H1 (cell line): ENCODE measurements around the gene KBTBD13. TPM values are rescaled to one million over a fixed set of nuclear protein-coding genes. Genes with fewer than 3 reads are reported as not detected.
"Not testable (repeated sequence)": the region's sequence is repeated elsewhere in the genome, so short reads cannot be mapped to it uniquely, and the experiment has no call there.

ENCODE experiments used
- CTCF ChIA-PET: fragments of 300-600 bp; sonication (Branson Sonifier 250); formaldehyde crosslinking; loops from one replicate; lab custom pipeline; 2021; ENCODE audit not compliant: partially characterized antibody; lab: Charles Lee
- POLR2A ChIA-PET: fragments of 300-600 bp; sonication (Branson Sonifier 250); formaldehyde crosslinking; loops from one replicate; lab custom pipeline; 2021; ENCODE audit warnings: inconsistent platforms; ENCODE audit not compliant: partially characterized antibody; lab: Charles Lee
- DNase-seq, 2 experiments: peaks; one replicate each; pipeline versions ENCODE4 v3.0.0 to v3.0.0-alpha.2; 2010 to 2022; ENCODE audit warnings: low spot score in 2 of 2, low read depth in 1 of 2, mixed read lengths in 1 of 2
- FAIRE-seq: peaks from 2 replicates; lab custom pipeline; 2011; peaks lifted over from hg19 to GRCh38; lab: Jason Lieb, UNC
- H2AFZ ChIP-seq: 2 replicates; pipeline ENCODE4 v1.8.1; 2012; ENCODE audit warnings: low read length, inconsistent platforms
- H2AK5ac ChIP-seq: 2 replicates; pipeline ENCODE4 v1.6.1; 2013; ENCODE audit warnings: low read depth, low read length
- H2BK120ac ChIP-seq: replicated peaks from 2 replicates; pipeline ENCODE3; 2013; ENCODE audit warnings: low read depth, low read length, inconsistent platforms
- H2BK12ac ChIP-seq: 2 replicates; pipeline ENCODE4 v1.6.1; 2013; ENCODE audit warnings: low read depth, low read length
- H2BK15ac ChIP-seq: 2 replicates; pipeline ENCODE4 v1.6.1; 2013; ENCODE audit warnings: low read length
- H2BK20ac ChIP-seq: 2 replicates; pipeline ENCODE4 v1.6.1; 2013; ENCODE audit warnings: low read length
- H2BK5ac ChIP-seq: 2 replicates; pipeline ENCODE4 v1.6.1; 2013; ENCODE audit warnings: low read depth, low read length
- H3K14ac ChIP-seq: 2 replicates; pipeline ENCODE4 v1.6.1; 2013; ENCODE audit warnings: inconsistent platforms; ENCODE audit not compliant: insufficient read length
- H3K18ac ChIP-seq: 2 replicates; pipeline ENCODE4 v1.6.1; 2013; ENCODE audit warnings: low read length; ENCODE audit errors: extremely low read depth
- H3K23ac ChIP-seq: 2 replicates; pipeline ENCODE4 v1.6.1; 2013; ENCODE audit warnings: inconsistent platforms; ENCODE audit not compliant: insufficient read length
- H3K23me2 ChIP-seq: 2 replicates; pipeline ENCODE4 v1.6.1; 2013; ENCODE audit warnings: low read depth, low read length
- H3K27ac ChIP-seq: 2 replicates; pipeline ENCODE4 v1.6.1; 2011; ENCODE audit warnings: low read depth, low read length, inconsistent platforms
- H3K27me3 ChIP-seq, 4 experiments: replicated peaks in 1 of 4; 1 replicate in 1 of 4; 2 replicates in 3 of 4; pipeline versions ENCODE4 v1.6.1 to v1.8.1; 2011 to 2013; ENCODE audit warnings: low read length in 3 of 4, mild to moderate bottlenecking in 3 of 4, inconsistent platforms in 2 of 4, mixed read lengths in 2 of 4, moderate library complexity in 1 of 4; ENCODE audit not compliant: control insufficient read depth in 3 of 4, insufficient read depth in 3 of 4; ENCODE audit errors: extremely low read depth in 1 of 4
- H3K36me3 ChIP-seq, 4 experiments: 2 replicates each; pipeline versions ENCODE4 v1.6.1 to v1.8.1; 2011 to 2013; ENCODE audit warnings: mild to moderate bottlenecking in 4 of 4, low read length in 3 of 4, moderate library complexity in 2 of 4, control low read depth in 1 of 4, inconsistent platforms in 1 of 4; ENCODE audit not compliant: insufficient read depth in 4 of 4, control insufficient read depth in 2 of 4
- H3K4ac ChIP-seq: replicated peaks from 2 replicates; pipeline ENCODE3; 2013; ENCODE audit warnings: low read length, low read depth, mixed read lengths, inconsistent platforms; ENCODE audit not compliant: insufficient read length
- H3K4me1 ChIP-seq, 4 experiments: replicated peaks in 1 of 4; 1 replicate in 1 of 4; 2 replicates in 3 of 4; pipeline versions ENCODE4 v1.6.1 to v1.8.1; 2011 to 2013; ENCODE audit warnings: low read length in 3 of 4, inconsistent platforms in 2 of 4, mixed read lengths in 1 of 4; ENCODE audit not compliant: insufficient read depth in 4 of 4, control insufficient read depth in 3 of 4
- H3K4me2 ChIP-seq, 2 experiments: 2 replicates each; pipeline versions ENCODE4 v1.6.1 to v1.8.1; 2011 to 2013; ENCODE audit warnings: low read depth in 2 of 2, low read length in 2 of 2, control low read depth in 1 of 2, inconsistent platforms in 1 of 2, mild to moderate bottlenecking in 1 of 2; ENCODE audit not compliant: insufficient read depth in 1 of 2
- H3K4me3 ChIP-seq, 4 experiments: fragments of 200-600, 300-600 bp in 1 of 4; sonication (generic), shearing (Covaris generic), sonication (Bioruptor Twin) in 1 of 4; 2 replicates each; pipeline versions ENCODE4 v1.5.1 to v1.8.1; 2011 to 2016; ENCODE audit warnings: low read length in 4 of 4, low read depth in 3 of 4, control low read depth in 2 of 4, inconsistent platforms in 2 of 4, mild to moderate bottlenecking in 2 of 4, mixed read lengths in 1 of 4, moderate library complexity in 1 of 4; ENCODE audit not compliant: insufficient read depth in 2 of 4; ENCODE audit errors: extremely low read depth in 1 of 4
- H3K56ac ChIP-seq: replicated peaks from 2 replicates; pipeline ENCODE3; 2013; ENCODE audit warnings: low read depth, mild to moderate bottlenecking, mixed read lengths, low read length, inconsistent platforms; ENCODE audit not compliant: insufficient read length
- H3K79me1 ChIP-seq: 2 replicates; pipeline ENCODE4 v1.6.1; 2013; ENCODE audit warnings: low read depth, low read length, control low read depth
- H3K79me2 ChIP-seq, 2 experiments: 2 replicates each; pipeline versions ENCODE4 v1.6.1 to v1.8.1; 2012 to 2013; ENCODE audit warnings: low read length in 2 of 2, mild to moderate bottlenecking in 2 of 2, inconsistent platforms in 1 of 2; ENCODE audit not compliant: insufficient read depth in 2 of 2, control insufficient read depth in 1 of 2
- H3K9ac ChIP-seq, 4 experiments: replicated peaks in 1 of 4; 1 replicate in 1 of 4; 2 replicates in 3 of 4; pipeline versions ENCODE4 v1.6.1 to v1.8.1; 2011 to 2013; ENCODE audit warnings: low read depth in 3 of 4, low read length in 3 of 4, control low read depth in 2 of 4, mild to moderate bottlenecking in 2 of 4, moderate library complexity in 2 of 4, inconsistent platforms in 1 of 4; ENCODE audit errors: extremely low read depth in 1 of 4
- H3K9me3 ChIP-seq, 2 experiments: 2 replicates each; pipeline versions ENCODE4 v1.6.1 to v1.8.1; 2012 to 2013; ENCODE audit warnings: mild to moderate bottlenecking in 2 of 2, moderate library complexity in 2 of 2, control low read depth in 1 of 2, inconsistent platforms in 1 of 2, low read depth in 1 of 2, low read length in 1 of 2, mixed read lengths in 1 of 2; ENCODE audit not compliant: insufficient read depth in 2 of 2
- H4K20me1 ChIP-seq, 2 experiments: replicated peaks in 1 of 2; 2 replicates each; pipeline versions ENCODE3 to v1.8.1; 2011 to 2013; ENCODE audit warnings: inconsistent platforms in 2 of 2, low read length in 2 of 2, mild to moderate bottlenecking in 1 of 2; ENCODE audit not compliant: insufficient read depth in 2 of 2, control insufficient read depth in 1 of 2
- H4K5ac ChIP-seq: 2 replicates; pipeline ENCODE4 v1.6.1; 2013; ENCODE audit warnings: low read length, low read depth, mixed read lengths, inconsistent platforms; ENCODE audit not compliant: insufficient read length
- H4K8ac ChIP-seq: 2 replicates; pipeline ENCODE4 v1.8.0; 2013; ENCODE audit warnings: mild to moderate bottlenecking, moderate library complexity, low read length, inconsistent platforms; ENCODE audit not compliant: insufficient read depth; ENCODE audit errors: extremely low read depth
- H4K91ac ChIP-seq: replicated peaks from 2 replicates; pipeline ENCODE3; 2013; ENCODE audit warnings: low read length, mixed read lengths, inconsistent platforms; ENCODE audit not compliant: insufficient read length
- WGBS, 2 experiments: shearing (Covaris generic) in 1 of 2; methylation state at CpG; one replicate each; pipeline versions ENCODE4 v1.1.6 to v1.1.7; 2013 to 2015; ENCODE audit warnings: low lambda C conversion rate in 2 of 2, mixed read lengths in 2 of 2, inconsistent platforms in 1 of 2, low coverage in 1 of 2, missing lambda C conversion rate in 1 of 2; ENCODE audit not compliant: insufficient replicate concordance in 2 of 2, insufficient coverage in 1 of 2, insufficient read length in 1 of 2; ENCODE audit errors: extremely low coverage in 1 of 2, missing lambda C conversion rate in 1 of 2; 5-methylcytosine and 5-hydroxymethylcytosine counted together
- polyA plus RNA-seq, 7 experiments: library from polyadenylated mRNA; depleted of rRNA in 3 of 7; stranded (reverse) in 5 of 7; unstranded in 2 of 7; fragments of >200 nt in 5 of 7; fragments of 200-250 nt in 2 of 7; gene quantifications; 1 replicate in 5 of 7; 2 replicates in 1 of 7; 4 replicates in 1 of 7; pipeline versions ENCODE4 v1.2.1 to v1.2.3, GENCODE V29; 2011 to 2013; ENCODE audit warnings: missing spikeins in 2 of 7, mixed read lengths in 2 of 7
- total RNA-seq: library from RNA; stranded (reverse); fragmentation: NEBNext Ultra II Directional; extraction: Animal tissue kit (Norgen Biotek cat#: 25700); gene quantifications from 2 replicates; pipeline ENCODE4 v1.2.1, GENCODE V29; 2021

Gene KBTBD13
- total and polyA plus RNA-seq, 2 of the 8 experiments (the other 6 are each of a cell fraction or from before 2014, with no cell fraction given) = not detected

DNA sequence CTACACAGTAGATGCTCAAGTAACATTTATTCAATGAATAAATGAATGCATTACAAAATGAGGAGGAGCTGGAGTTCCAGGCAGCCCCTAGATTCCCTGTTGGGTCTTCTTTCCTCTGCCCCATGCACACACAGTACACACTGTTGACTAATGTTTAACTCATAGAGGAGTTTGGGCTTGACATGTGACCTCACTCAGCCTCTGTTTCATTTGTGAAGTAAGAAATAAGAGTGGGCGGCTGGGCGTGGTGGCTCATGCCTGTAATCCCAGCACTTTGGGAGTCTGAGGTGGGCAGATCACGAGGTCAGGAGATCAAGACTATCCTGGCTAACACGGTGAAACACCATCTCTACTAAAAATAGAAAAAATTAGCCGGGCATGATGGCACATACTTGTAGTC lies 32.3 kb upstream of the KBTBD13 start:
- ChIA-PET POLR2A (interaction anchor here (1.8 kb wide), 1 partner anchor 24 kb away, joined by 4 read pairs; no protein-coding TSS in a partner anchor), CTCF (interaction anchor here (0.5 to 33.2 kb wide), 6 partner anchors 10 to 873 kb away, joined by 3 to 1213 read pairs (median 19); partner anchors contain the start of genes KBTBD13 and RASL12)
- H3K14ac ChIP-seq, H3K27me3 ChIP-seq, H3K79me2 ChIP-seq, H4K8ac ChIP-seq, H3K79me1 ChIP-seq, H4K20me1 ChIP-seq, H3K36me3 ChIP-seq, H3K4me2 ChIP-seq, H3K4me3 ChIP-seq, H2BK5ac ChIP-seq, H3K9ac ChIP-seq, H3K56ac ChIP-seq, FAIRE-seq, H2AK5ac ChIP-seq, H3K4ac ChIP-seq, H2AFZ ChIP-seq, H3K9me3 ChIP-seq, H3K27ac ChIP-seq, H2BK20ac ChIP-seq, H4K5ac ChIP-seq, H2BK12ac ChIP-seq, H3K4me1 ChIP-seq, H2BK120ac ChIP-seq, H2BK15ac ChIP-seq, H4K91ac ChIP-seq, H3K18ac ChIP-seq, H3K23ac ChIP-seq, H3K23me2 ChIP-seq, DNase-seq: not testable (repeated sequence)
- 82% methylated on average over 4 of the region's 5 CpGs; no CpG with 5 or more reads in 1 of the 2 experiments for WGBS, 2 experiments
